GM23248 (cell line): ENCODE results near the gene SHROOM3.

Experiments
- EZH2 ChIP-seq: fragments of 200-600 bp; sonication (generic); IDR thresholded peaks from 2 replicates; pipeline ENCODE4 v1.6.1; 2018; ENCODE audit warnings: antibody characterized with exemption, mild to moderate bottlenecking; ENCODE audit not compliant: insufficient read depth, poor library complexity, severe bottlenecking
- EZH2phosphoT487 ChIP-seq: fragments of 200-600 bp; sonication (generic); IDR thresholded peaks from 2 replicates; pipeline ENCODE4 v1.6.1; 2018; ENCODE audit warnings: antibody characterized with exemption, moderate library complexity, mild to moderate bottlenecking, low read depth; ENCODE audit not compliant: insufficient read depth

DNA sequence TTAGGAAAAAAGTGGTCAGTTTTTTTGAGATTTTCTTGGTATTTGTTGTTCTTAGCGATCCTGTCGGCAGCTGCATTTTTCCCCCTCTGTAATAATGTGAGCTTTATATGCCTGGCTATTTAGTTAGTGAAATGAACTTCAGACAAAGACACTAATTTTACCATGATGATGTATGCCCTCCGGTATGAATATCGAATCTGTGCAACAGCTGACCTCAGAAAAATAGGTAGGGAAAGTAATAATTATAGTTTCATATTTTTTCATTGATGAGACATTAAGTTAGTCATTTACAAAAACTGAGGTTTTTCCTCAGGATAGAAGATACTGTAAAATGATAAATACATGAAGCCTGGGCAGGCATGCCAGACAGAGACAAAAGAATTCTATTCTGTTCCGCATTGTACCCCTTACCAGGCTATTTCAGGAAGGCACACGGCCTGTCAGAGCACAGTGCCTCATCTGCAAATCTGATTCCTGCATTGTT lies 155.8 kb downstream of the SHROOM3 start:
- no peak for TF ChIP-seq EZH2
- TF ChIP-seq EZH2phosphoT487 = no peak
